ENCODE results near the gene USF1. TPM values are rescaled to one million over a fixed set of nuclear protein-coding genes. Genes with fewer than 3 reads are reported as not detected.
A peak's percentile ranks its signal among the peaks of the same experiment; 100 is the strongest.
"Not testable (repeated sequence)": the region's sequence is repeated elsewhere in the genome, so short reads cannot be mapped to it uniquely, and the experiment has no call there.

Gene USF1
- total RNA-seq, 6 experiments from 2014 or later, result 25.5 to 34.3 (median 28.1) TPM

DNA sequence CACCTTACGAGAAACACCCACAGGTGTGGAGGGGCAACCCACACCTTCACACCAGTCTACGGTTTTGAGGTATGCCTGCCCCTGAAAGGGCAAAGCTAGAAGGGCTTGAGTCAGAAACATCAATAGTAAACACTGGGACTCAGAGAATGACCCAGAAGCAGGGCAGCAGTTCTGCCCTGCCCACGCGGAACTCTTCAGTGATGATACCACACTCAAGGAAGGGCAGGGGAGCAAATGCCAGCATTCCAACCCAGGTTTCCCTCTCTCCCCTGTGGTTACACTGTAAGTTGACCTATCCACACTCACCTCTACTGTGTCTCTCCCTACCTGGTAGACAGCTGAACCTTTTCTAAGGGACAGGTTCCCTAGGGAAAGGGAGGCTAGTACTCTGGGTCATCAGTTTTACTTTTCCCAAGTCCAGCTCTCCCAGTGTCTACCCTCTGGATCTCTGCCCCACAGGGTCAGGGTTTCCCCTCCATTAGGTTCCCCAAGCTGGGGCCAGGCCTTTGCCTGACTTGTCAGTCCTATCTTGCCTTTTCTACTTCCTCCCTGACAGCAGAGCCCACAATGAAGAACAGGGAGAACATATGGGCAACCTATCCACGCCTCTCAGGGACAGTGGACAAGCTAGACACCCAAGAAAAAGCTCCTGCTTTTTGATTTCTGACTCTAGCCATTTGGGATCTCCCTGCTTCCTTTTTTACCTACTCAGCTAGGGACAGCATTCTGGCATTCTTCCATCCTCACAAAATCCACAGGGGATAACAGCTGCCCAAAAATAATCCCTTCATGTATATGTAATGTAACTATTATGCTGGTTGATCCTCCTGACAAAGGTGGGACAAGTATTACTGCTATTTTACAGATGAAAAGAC, 27.8 kb downstream of the USF1 start:
- H3K9me3 ChIP-seq, result no peaks in the 10 kb centered on the region
- no peaks in the 10 kb centered on the region for H3K27me3 ChIP-seq
- ATAC-seq (peak in 1 of 4 donors; percentile 2), DNase-seq (peak in 1 of 3 donors; percentile 45)
- H3K4me1 ChIP-seq, result peaks cover 0 to 59% (median 26%) of the 10 kb centered on the region in 4 donors
- no peaks in the 10 kb centered on the region for H3K36me3 ChIP-seq
- 44% methylated on average over 4 of the region's 5 CpGs for WGBS (ENCODE audit: insufficient coverage, low coverage, low lambda C conversion rate, missing lambda C conversion rate)
- peak overlapping the region; percentile 54 to 98 (median 97) for H3K27ac ChIP-seq
- H3K4me3 ChIP-seq, result peak overlapping the region in 1 of 3 donors; percentile 70
- TF ChIP-seq, protein P1, sequence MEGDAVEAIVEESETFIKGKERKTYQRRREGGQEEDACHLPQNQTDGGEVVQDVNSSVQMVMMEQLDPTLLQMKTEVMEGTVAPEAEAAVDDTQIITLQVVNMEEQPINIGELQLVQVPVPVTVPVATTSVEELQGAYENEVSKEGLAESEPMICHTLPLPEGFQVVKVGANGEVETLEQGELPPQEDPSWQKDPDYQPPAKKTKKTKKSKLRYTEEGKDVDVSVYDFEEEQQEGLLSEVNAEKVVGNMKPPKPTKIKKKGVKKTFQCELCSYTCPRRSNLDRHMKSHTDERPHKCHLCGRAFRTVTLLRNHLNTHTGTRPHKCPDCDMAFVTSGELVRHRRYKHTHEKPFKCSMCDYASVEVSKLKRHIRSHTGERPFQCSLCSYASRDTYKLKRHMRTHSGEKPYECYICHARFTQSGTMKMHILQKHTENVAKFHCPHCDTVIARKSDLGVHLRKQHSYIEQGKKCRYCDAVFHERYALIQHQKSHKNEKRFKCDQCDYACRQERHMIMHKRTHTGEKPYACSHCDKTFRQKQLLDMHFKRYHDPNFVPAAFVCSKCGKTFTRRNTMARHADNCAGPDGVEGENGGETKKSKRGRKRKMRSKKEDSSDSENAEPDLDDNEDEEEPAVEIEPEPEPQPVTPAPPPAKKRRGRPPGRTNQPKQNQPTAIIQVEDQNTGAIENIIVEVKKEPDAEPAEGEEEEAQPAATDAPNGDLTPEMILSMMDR (IDR thresholded peaks at IDR 0.05), result no peak
- TF ChIP-seq POLR2A (IDR thresholded peaks at IDR 0.05), result peak; percentile 29
- intact Hi-C loops (cut with DNase I), result no loop called here

DNA sequence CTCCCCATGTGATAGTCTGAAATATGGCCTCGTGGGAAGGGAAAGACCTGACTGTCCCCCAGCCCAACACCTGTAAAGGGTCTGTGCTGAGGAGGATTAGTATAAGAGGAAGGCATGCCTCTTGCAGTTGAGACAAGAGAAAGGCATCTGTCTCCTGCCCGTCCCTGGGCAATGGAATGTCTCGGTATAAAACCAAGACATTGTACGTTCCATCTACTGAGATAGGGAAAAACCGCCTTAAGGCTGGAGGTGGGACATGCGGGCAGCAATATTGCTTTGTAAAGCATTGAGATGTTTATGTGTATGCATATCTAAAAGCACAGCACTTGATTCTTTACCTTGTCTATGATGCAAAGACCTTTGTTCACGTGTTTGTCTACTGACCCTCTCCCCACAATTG, 28.6 kb downstream of the USF1 start:
- ATAC-seq; H3K36me3 ChIP-seq; H3K27me3 ChIP-seq; DNase-seq; H3K4me3 ChIP-seq; intact Hi-C loops (cut with DNase I); H3K9me3 ChIP-seq: not testable (repeated sequence)
- 96% methylated on average over 5 of the region's 7 CpGs for WGBS (ENCODE audit: insufficient coverage, low coverage, low lambda C conversion rate, missing lambda C conversion rate)
- Histone ChIP-seq H3K27ac (peak overlapping the region; percentile 54 to 98 (median 97)), H3K4me1 (peaks cover 0 to 68% (median 29%) of the 10 kb centered on the region in 4 donors)

DNA sequence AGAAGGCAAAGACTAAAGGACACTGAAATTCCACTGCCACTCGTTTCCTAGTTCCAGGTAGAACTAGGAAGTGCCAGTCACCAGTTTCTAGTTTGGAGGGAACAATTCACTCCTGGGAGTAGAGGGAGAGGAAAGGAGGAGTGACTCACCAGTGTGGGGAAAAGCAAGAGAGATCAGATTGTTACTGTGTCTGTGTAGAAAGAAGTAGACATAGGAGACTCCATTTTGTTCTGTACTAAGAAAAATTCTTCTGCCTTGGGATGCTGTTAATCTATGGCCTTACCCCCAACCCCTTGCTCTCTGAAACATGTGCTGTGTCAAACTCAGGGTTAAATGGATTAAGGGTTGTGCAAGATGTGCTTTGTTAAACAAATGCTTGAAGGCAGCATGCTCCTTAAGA, 29.1 kb downstream of the USF1 start:
- H3K36me3 ChIP-seq; ATAC-seq; H3K4me3 ChIP-seq; intact Hi-C loops (cut with DNase I); H3K27me3 ChIP-seq; H3K9me3 ChIP-seq; DNase-seq: not testable (repeated sequence)
- Histone ChIP-seq H3K27ac (peak overlapping the region in 2 of 3 donors; percentile 98 to 100), H3K4me1 (peaks cover 0 to 73% (median 31%) of the 10 kb centered on the region in 4 donors)
- 17% methylated on average over 1 of the region's 1 CpG for WGBS (ENCODE audit: insufficient coverage, low coverage, low lambda C conversion rate, missing lambda C conversion rate)

DNA sequence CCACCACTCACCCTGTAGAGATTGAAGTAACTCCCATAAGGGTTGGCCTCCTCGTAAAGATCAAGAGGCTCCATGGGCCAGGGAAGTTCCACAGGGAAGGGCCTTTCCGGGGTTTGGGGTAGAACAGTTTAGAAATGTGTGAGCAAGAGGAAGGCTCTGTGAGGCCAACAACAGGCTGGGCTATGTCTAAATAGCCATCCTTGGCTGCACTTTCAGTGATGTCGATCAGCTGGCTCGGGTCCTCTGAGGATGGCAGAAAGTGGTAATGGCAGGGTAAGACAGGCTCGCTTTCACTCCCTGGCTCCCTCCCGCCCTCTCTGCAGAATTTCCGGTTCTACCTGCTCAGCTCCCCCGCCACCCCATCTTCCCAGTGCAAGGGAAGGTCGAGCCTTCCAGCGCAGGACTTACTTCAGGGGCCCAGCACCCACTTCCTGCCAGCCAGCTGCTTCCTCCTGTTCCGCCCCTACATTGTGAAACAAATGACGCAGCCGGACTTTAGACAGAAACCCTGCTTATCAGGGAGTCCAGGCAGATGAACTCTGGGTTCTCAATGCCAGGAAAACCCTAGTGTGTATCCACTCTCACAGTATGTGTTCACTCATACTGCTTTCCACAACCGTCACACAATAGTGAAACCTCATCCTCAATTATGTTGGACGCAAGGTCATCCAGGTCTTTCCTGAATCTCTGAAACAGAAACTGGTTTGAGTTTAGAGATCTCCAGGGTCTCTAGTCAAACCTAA, 32.1 kb downstream of the USF1 start:
- Histone ChIP-seq H3K27ac (peak overlapping the region; percentile 96 to 100 (median 98)), H3K4me1 (peaks cover 0 to 74% (median 31%) of the 10 kb centered on the region in 4 donors), H3K9me3 (no peaks in the 10 kb centered on the region), H3K4me3 (peak overlapping the region; percentile 19 to 49 (median 43)), H3K27me3 (no peaks in the 10 kb centered on the region), H3K36me3 (no peaks in the 10 kb centered on the region)
- intact Hi-C loops (cut with DNase I), result no loop called here
- DNase-seq (peak; percentile 92 to 97 (median 94)), ATAC-seq (peak; percentile 83 to 96 (median 92))
- peak; percentile 91 for TF ChIP-seq POLR2A (IDR thresholded peaks at IDR 0.05)
- TF ChIP-seq, protein P1 (IDR thresholded peaks at IDR 0.05), result no peak
- 0% methylated on average over 11 of the region's 15 CpGs for WGBS (ENCODE audit: insufficient coverage, low coverage, low lambda C conversion rate, missing lambda C conversion rate)

DNA sequence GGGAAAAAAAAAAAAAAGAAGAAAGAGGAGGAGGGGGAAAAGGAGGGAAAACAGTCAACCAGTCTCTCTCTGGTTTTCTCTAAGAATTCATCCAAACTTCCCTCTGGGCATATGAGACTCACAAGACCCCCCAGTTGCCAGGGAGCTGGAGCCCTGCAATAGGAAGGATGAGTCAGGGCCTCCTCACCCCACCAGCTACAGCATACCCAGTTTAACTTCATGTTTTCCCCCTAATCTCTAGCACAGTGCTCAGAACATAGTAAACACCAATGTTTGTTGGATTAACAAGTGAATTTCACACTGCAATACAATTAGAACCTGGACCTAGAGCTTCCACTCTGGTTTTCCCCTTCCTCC, 32.7 kb downstream of the USF1 start:
- Histone ChIP-seq H3K36me3 (no peaks in the 10 kb centered on the region), H3K27me3 (no peaks in the 10 kb centered on the region), H3K4me1 (peaks cover 0 to 71% (median 29%) of the 10 kb centered on the region in 4 donors), H3K4me3 (peak overlapping the region; percentile 19 to 49 (median 43)), H3K9me3 (no peaks in the 10 kb centered on the region), H3K27ac (peak overlapping the region; percentile 96 to 100 (median 98))
- intact Hi-C loops (cut with DNase I), result no loop called here
- DNase-seq (no peak), ATAC-seq (peak; percentile 3 to 27 (median 12))
- TF ChIP-seq, protein P1 (IDR thresholded peaks at IDR 0.05), result no peak
- no peak for TF ChIP-seq POLR2A (IDR thresholded peaks at IDR 0.05)

Measured in right lobe of liver (tissue), 6 donors.